HG03103 (cell line): ENCODE data around the gene DUS1L.
"Not testable (repeated sequence)": the region's sequence is repeated elsewhere in the genome, so short reads cannot be mapped to it uniquely, and the experiment has no call there.

Experiments
- ATAC-seq: cut with Tn5 transposase; IDR thresholded peaks from one replicate; pipeline ENCODE4 v1.9.1; 2021; ENCODE audit warnings: low read depth; ENCODE audit not compliant: unreplicated experiment

Gene DUS1L

DNA sequence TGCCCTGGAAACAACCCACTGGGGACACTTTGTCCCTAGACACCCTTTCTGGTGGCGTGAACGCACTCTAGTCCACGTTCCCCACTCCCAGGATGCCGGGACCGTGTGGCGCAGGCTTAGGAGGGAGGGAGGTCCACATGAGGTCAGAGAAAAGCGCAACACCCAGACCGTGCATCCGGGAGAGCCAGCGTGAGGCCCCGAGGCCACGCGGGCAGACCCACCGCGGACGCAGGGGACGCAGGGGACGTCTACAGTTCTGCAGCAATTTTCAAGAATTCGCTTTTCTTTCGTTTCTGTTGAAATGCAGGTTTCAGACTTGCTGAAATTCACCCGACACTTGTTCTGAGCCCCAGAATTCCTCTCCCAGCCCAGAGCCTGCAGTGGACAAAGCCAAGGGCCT, 18.7 kb downstream of the DUS1L start:
- no peak for ATAC-seq

DNA sequence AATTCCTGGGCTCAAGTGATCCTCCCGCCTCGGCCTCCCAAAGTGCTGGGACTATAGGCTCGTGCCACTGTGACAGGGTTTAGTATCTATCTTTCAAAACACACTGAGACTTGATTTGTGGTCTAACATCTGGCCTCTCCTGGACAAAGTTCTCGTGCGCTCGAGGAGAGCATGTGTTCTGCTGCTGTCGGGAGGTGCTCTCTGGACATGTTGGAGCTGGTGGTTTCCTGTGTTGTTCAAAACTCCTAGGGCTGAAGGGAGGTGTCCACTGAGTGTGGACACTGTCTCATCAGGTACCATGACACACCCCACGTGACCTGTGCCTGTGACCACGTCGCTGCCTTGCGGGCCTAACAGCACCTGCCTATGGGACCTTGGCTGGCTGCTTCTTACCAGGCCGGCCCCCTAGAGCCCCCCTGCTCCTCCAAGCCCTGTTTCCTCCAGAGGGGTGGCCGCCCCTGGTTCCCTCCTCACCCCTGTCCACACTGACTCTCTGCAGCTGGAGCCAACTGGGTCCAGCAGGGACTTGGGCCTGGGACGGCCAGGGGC, 19.6 kb downstream of the DUS1L start:
- no peak for ATAC-seq

DNA sequence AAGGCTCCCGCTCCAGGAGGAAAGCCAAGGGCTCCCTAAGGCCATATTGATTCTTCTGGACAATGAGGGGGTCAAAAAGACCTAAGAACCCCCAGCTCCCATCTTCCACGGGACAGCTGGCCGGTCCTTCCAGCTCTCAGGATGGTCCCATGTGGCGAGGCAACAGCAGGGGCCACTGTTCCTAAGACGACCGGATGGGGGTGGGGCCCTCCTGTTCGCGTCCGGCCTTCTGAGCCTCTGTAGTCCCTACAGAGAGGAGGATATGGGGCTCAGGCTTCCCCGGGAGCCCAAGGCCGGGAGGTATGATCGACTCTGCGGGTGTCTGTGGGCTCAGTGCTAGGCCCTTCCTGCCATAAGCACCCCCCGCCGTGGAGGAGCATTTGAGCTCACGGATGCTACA, 22.1 kb downstream of the DUS1L start:
- no peak for ATAC-seq

DNA sequence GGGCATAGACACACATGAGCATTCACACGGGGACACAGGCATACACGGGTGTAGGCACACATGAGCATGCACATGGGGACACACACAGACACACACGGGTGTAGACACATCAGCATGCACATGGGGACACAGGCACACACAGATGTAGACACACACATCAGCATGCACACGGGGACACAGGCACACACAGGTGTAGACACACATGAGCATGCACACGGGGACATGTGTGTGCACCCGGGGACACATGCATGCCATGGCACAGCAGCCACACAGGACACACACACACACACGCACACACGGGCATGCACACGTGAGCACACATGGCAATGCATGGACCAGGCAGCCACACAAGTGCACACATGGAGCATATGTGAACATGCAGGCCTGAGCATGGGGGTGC, 23.0 kb downstream of the DUS1L start:
- ATAC-seq, result no peak

DNA sequence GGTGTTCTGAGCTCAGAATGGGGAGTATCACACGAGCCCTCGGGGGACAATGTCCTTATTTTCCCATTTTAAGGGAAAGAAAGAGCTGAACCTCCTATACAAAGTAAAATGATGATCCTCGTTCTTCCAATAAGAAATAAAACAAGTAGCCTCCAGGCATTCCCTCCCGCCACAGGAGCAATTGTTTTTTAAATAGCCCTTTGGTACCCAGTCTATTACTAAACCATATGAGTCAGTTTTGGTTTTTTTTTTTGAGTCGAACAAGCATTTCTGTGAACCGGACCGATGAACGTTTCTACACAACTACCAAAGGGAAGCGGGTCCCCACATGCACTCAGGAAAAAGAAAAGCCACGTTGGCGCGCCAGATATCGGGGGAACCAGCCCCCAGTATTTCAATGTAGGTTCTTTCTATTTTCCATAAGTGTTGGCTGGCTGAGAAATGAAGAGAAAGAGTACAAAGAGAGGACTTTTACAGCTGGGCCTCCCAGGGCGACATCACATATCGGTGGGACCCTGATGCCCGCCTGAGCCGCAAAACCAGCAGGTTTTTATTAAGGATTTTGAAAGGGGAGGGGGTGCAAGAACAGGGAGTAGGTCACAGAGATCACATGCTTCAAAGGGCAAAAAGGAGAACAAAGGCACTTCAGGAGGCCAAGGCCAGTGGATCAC, 24.3 kb downstream of the DUS1L start:
- no peak for ATAC-seq

DNA sequence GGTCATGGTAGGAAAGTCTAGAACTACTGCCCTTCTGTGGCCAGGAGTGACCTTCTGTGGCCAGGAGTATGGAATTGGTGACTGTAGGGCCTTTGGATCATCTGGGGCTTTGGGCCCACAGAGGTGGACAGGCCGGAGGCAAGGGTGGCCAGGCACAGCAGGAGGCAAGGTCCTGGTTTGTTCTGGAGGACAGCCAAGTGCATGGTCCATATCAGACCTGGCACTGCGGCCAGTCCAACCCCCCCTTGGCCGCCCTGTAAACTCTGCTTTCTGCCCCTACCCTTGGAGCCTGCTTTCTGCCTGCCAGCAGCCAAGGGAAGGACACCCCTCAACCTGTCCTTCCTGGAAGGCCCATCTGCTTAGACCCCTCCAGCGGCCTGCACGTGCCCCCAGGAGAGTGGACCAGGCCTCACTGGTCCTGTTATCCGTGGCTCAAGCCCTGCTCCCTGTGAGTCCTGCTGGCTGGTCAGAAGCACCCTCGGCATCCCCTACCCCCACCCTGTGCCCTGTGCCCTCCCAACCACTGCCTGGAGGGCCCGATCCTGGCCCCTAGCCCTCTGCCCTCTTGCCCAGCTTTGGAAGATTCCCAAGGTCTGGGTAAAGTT, 25.8 kb downstream of the DUS1L start:
- no peak for ATAC-seq

DNA sequence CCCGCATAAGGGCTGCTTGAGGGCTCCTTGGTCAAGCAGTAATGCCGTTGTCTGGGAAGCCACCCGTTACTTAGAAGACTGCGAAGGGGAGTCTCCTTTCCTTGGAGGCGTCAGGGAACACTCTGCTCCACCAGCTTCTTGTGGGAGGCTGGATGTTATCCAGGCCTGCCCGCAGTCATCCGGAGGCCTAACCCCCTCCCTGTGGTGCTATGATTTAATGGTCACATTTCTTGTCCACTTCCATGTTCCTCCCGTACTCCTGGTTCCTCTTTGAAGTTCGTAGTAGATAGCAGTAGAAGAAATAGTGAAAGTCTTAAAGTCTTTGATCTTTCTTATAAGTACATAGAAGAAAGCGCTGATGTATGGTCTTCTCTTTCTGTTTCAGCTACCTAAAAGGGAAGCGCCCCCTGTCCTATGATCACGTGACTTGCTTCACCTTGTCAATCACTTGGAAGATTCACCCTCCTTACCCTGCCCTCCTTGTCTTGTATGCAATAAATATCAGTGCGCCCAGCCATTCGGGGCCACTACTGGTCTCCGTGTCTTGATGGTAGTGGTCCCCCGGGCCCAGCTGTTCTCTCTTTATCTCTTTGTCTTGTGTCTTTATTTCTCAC, 26.7 kb downstream of the DUS1L start:
- ATAC-seq, result not testable (repeated sequence)

DNA sequence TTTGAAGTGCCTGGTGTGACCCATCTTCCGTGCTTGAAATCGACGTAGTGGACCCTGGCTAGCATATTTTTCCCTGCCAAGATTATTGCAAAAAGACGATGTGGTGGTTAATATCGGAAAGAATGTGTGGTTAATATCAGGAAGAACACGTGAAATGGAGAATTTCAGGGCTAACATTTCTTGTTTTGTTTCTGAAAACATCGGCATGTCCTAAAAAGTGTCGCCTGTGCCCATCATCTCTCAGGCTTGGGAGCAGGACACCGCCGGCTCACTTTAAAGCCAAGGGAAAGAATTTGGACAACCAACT, 27.8 kb downstream of the DUS1L start:
- ATAC-seq, result no peak

DNA sequence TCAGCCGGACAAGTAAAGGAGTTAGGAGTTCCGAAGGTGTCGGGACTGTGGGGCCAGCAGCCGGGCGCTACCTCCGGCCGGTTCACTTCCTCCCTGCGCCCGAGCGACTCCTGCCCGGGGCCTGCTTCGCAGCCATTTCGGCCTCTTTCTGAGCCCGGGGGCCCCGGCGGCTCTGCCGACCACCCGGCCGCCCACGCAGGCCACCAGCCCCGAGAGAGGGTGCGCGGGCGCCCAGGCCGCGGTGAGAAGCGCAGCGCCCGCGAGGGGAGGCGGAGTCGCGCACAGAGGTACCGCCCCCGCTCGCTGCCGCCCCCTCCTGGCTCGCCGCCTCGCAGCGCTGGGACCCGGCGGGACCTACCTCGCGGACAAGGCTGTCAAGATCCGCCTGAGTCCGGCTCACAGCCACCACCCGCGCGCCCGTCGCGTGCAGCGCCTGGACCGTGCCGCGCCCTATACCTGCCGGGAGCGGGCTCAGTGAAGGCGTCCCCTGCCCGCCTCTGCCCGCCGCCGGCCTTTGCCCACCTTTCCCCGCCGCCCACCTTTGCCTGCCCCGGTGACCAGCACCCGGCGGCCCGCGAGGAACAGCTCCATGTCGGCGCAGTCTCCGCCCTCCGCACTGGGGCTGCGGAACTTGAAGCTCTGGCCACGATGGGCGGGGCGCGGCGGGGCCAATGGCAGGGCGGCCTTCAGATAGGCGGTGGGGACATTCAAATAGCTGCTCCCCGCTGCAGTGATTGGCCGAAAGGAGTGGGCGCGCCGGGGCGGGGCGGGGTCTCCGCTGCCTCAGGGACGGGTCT, 28.3 kb downstream of the DUS1L start, which contains the start of gene DCXR:
DCXR (minus strand) TSS at position 606 of the 797 bp plus-strand sequence; CDS start at position 591, 15 bp downstream.
- peak; percentile 74 for ATAC-seq

DNA sequence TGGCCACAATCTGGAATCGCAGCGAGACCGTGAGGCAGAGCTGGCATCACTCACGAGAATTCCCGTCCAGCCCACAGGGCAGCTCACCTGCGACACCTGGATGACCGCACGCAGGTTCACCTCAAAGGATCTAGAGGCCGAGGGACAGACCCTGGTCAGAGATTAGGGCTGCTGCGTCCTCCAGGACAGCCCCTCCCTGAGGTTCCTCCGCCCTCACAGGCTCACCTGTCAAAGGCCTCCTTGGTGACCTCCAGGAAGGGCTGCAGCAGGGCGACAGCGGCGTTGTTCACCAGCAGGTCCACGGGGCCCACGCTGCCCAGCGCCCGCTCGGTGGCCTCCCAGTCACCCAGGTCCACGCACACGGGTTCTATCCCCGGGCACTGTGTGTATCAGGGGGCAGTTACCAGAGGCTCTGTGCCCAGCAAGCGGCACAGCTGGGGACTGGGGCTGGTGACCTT, 28.9 kb downstream of the DUS1L start:
- ATAC-seq, result peak; percentile 6

DNA sequence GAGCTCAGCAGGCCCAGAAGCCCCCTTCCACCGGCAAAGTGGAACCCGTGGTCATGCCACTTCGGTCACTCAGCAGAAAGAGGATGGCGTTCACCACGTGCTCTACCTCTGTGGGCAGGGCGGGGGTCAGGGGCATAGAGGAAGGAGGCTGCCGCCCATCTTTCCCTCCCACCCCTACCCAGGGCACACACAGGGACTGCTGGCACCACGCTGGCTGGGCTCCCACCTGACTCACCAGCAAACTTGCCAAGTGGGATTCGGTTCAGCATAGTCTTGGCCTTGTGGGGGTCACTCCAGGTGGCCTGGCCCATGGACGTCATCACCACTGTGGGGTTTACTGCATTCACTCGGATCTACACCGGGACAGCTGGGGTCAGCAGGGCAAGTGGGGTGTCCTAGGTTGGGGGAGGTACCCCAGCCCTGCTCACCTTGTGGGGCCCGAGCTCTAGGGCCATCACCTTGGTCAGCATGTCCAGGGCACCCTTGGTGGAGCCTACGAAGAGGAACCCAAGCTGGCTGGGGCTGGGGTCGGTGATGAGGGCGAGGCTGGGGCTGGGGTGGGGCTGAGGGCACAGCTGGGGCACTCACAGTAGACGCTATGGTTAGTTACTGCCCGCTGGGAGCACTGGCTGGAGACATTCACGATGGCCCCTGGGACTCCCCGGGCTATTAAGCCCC, 29.5 kb downstream of the DUS1L start:
- ATAC-seq, result no peak

DNA sequence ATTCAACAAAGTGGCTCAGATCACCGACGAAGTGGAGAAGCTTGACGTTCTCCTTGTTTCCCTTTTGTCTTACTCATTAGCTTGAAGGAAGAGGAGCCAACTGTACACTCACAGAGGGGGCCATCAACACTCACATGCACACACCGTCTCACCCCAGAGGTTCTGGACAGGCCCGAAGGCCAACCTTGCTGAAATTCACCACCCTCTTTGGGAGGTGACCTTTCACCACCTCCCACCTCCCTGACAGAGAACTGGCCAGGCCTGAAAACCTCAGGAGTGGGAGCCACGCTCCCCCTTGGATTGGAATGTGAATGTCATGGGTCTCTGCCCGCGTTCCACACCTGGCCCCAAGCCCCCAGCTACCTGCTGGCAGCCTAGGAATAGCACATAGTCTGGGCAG, 30.1 kb downstream of the DUS1L start:
- no peak for ATAC-seq

DNA sequence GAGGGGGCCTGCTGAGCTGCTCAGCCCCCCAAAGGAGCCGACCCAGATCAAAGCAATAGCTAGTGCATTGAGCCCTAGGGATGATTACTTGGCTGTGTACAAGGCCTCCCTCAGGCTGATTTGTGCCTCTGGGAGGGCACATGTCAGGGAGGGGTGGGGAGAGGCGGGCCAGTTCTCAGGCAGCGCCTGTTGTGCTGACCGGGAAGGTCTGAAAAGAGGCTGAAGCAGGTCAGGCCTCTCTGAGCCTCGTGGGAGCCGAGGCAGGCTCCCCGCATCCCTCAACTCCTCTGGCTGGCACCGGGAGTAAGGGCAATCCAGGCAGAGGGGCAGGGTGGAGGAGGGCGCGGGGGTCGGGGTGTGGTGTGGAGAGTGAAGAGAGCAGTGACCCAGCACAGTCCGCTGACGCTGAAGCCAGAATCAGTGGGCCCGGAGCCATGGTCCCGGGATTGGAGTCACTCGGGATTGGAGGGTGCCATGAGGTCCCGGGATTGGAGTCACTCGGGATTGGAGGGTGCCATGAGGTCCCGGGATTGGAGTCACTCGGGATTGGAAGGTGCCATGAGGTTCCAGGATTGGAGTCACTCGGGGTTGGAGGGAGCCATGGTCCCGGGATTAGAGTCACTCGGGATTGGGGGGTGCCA, 31.1 kb downstream of the DUS1L start:
- no peak for ATAC-seq

DNA sequence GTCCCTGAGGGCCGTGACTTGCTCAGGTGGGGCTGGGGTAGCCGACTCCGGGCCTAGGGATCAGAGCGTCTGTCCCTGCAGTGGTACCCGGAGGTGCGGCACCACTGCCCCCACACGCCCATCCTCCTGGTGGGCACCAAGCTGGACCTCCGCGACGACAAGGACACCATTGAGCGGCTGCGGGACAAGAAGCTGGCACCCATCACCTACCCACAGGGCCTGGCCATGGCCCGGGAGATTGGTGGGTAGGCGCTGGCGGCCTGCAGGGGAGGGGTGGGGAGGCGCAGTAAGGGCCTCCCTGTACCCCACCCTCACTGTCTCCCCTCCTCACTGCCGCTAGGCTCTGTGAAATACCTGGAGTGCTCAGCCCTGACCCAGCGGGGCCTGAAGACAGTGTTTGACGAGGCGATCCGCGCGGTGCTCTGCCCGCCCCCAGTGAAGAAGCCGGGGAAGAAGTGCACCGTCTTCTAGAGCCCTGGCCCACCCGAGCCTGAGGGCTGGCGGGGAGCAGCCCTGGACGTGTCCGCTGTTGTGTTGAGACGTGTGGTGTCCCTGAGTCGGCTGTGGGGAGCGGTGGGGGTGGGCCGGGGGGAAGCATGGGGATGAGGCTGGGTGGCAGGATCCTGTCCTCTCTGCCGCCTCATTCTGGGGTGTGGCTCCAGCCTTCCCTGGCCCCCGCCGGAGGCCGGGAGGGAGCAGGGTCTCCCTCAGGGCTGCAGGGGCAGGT, 32.1 kb downstream of the DUS1L start:
- ATAC-seq, result no peak

DNA sequence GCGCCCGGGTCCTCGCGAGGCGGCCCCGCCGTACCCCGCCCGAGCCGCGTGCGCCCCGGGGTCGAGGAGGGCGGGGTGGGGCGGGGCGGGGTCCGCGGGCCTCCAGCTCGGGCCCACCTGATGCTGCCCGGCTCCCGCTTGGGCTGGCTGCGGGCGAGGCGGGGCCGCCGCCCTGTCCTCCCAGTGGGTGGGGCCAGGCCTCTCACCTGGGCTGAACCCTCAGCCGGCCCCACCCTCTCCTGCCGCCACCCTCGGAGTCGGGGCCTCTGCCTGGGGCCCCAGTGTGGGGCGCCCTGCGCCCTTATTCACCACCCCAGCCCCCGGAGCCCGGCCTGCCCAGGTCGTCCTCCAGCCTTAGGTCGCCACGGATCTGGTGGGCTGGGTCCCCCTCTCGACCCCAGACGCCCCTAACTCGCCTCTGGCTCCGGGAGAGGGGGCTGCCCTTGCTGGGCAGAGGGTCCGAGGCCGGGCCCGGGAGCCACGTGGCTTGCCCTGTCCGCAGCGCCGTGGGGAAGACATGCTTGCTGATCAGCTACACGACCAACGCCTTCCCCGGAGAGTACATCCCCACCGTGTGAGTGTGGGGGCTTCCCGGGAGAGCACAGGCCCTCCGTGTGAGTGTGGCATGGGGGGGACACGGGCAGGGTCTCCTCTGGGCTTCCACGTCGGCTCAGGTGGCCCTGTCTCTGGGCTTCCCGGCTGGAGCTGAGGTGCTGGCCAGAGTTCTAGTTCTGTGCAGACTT, 33.5 kb downstream of the DUS1L start:
- no peak for ATAC-seq

DNA sequence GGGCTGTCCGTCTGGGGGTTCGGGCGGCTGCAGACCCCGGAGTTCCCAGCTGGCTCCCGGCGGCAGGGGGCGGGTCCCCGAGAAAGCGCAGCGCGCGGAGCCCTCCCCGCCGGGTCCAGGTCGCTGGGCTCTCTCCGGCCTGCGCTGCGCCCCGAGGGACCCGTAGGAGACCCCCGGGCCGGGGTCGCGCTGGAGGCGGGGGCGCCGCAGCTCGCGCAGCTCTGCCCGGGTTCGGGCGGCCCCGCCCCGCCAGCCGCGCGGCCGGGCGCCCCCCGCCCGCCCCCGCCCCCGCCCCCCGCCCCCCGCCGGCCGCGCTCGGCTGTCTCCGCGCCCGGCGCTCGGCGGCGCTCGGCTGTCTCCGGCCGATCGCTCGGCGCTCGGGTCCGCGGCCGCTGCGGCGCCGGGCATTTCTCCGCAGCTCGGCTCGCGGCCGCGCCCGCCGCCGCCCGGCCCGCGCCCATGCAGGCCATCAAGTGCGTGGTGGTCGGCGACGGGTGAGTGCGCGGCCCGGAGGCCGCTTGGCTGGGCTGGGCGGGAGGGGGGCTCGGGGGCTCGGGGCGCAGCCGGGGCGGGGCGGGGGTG, 34.2 kb downstream of the DUS1L start, which contains the start of gene RAC3:
RAC3 (plus strand) TSS at position 376 of the 582 bp plus-strand sequence; CDS start at position 460, 84 bp downstream.
- ATAC-seq, result no peak

DNA sequence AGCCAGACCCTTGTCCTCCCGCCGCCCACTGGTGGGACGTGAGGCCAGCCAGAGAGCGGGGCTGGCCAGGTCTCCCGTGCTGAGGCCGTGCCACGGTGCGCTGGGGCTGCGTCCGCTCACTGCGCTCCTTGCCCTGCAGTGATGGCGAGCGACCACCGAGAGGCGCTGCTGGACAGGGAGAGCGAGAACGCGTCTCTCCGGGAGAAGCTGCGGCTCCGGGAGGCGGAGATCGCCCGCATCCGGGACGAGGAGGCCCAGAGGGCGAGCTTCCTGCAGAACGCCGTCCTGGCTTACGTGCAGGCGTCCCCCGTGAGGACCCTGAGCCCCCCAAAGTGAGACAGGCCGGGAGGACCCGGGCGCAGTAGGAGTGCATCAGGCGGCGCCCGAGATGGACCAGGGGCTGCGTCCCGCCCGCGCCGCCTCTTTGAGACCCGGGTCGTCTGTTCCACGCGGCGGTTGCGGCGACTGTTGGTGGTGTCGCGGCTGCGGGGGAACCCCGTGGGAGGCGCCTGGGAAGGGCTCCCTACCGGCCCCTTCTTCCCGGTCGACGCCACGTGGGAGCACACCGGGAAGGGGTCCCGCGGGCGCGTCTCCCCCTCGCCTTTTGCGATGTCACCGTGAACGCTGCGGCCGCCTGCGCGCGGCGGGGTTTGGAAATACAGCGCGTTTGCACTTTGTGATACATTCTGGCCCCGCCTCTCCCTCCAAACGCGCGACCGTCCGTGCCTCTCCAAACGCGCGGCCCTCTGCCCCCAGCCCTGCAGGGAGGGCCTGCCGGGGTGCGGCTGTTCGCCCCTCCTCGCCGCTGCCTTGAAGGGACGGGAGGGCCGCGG, 34.9 kb downstream of the DUS1L start:
- ATAC-seq, result no peak
